Measurements from ENCODE around the gene GPR39.
"Not testable (repeated sequence)": the region's sequence is repeated elsewhere in the genome, so short reads cannot be mapped to it uniquely, and the experiment has no call there.

GPR39 gene

GRCh38 chr2:132416723-132417395 lies at the start of gene GPR39:
Gene GPR39, plus strand, starts transcription at chr2:132416805.
- no peak for DNase-seq

GRCh38 chr2:132368191-132368590 lies 48.4 kb upstream of the GPR39 start:
- no peak for DNase-seq

- DNase-seq = no peak
Measured at GRCh38 chr2:132372276-132372675, 44.3 kb upstream of the GPR39 start.

GRCh38 chr2:132373391-132374135 lies 43.0 kb upstream of the GPR39 start:
- no peak for DNase-seq

- no peak for DNase-seq
Measured at GRCh38 chr2:132374151-132374550, 42.5 kb upstream of the GPR39 start.

GRCh38 chr2:132374551-132374950 lies 42.1 kb upstream of the GPR39 start:
- no peak for DNase-seq

GRCh38 chr2:132374961-132375360 lies 41.6 kb upstream of the GPR39 start:
- no peak for DNase-seq

- DNase-seq = no peak
Measured at GRCh38 chr2:132381376-132381775, 35.2 kb upstream of the GPR39 start.

- DNase-seq = no peak
Measured at GRCh38 chr2:132383956-132384355, 32.6 kb upstream of the GPR39 start.

- no peak for DNase-seq
Measured at GRCh38 chr2:132384491-132385151, 32.0 kb upstream of the GPR39 start.

- no peak for DNase-seq
Measured at GRCh38 chr2:132387126-132387525, 29.5 kb upstream of the GPR39 start.

GRCh38 chr2:132390076-132390475 lies 26.5 kb upstream of the GPR39 start:
- no peak for DNase-seq

GRCh38 chr2:132391378-132391777 lies 25.2 kb upstream of the GPR39 start:
- no peak for DNase-seq

- DNase-seq = no peak
Measured at GRCh38 chr2:132392221-132392620, 24.4 kb upstream of the GPR39 start.

GRCh38 chr2:132392879-132393278 lies 23.7 kb upstream of the GPR39 start:
- DNase-seq = no peak

- DNase-seq = not testable (repeated sequence)
Measured at GRCh38 chr2:132397042-132397441, 19.6 kb upstream of the GPR39 start.

GRCh38 chr2:132400169-132400900 lies 16.3 kb upstream of the GPR39 start:
- DNase-seq = no peak

GRCh38 chr2:132400901-132401240 lies 15.7 kb upstream of the GPR39 start:
- no peak for DNase-seq

GRCh38 chr2:132401326-132401725 lies 15.3 kb upstream of the GPR39 start:
- no peak for DNase-seq

- DNase-seq = no peak
Measured at GRCh38 chr2:132403146-132403545, 13.5 kb upstream of the GPR39 start.

GRCh38 chr2:132404056-132404455 lies 12.5 kb upstream of the GPR39 start:
- DNase-seq = no peak

GRCh38 chr2:132407784-132408183 lies 8.8 kb upstream of the GPR39 start:
- no peak for DNase-seq

- DNase-seq = no peak
Measured at GRCh38 chr2:132412021-132412420, 4.6 kb upstream of the GPR39 start.

All from stimulated activated CD4-positive, alpha-beta T cell treated with anti-CD3 and anti-CD28 coated beads, Interleukin-2, amount 100 ng/mL, for 24 hours (primary cell).